ENCODE data around the gene ATXN1.
"Not testable (repeated sequence)": the region's sequence is repeated elsewhere in the genome, so short reads cannot be mapped to it uniquely, and the experiment has no call there.

Gene ATXN1

DNA sequence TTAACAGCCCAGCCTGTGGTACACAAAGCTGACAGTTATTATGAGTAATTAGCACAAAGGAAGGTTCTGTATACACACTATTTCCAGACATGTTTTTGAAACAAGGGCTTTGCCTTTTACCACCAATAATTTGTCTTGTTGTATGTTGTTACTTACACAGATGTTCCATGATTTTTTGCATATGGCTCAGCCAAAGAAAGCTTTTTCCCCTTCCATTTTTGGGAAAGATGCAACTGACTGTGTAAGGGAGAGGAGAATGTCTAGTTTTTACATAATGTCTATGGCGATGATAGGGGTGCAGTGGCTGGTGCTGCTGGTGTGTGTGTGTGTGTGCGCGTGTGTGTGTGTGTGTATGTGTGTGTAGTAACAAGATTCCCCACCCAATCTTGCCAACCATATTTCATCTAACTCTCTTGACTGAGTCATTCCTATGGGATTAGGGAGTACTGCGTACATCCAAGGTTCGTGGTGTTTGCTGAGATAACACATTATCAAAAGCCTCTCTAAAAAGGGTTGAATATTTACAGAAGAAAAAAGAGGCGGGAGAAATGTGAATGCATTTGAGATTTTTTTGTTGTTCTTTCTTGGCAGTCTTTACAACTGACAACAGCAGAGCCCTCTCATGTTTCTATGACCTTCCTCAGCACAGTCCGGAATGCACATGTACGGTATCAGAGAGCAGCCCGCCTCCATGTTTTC, 330.7 kb downstream of the ATXN1 start:
- DNase-seq: no peak

DNA sequence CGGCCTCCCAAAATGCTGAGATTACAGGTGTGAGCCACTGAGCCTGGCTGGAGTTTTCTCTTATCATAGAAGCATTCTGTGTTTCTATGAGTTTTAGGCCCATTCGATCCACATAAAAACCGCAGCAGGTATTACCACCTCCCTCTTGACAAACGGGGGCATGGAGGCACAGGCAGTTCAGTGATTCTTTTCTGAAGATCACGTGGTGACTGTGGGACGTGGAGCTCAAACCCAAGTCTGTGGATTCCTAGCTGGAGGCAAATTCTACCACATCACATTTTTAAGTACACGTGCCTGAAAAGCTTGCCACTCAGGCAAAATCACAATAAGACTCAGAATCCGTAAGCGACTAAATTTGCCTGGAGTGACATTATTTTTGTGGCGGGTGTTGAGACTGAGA, 331.6 kb downstream of the ATXN1 start:
- DNase-seq: no peak

DNA sequence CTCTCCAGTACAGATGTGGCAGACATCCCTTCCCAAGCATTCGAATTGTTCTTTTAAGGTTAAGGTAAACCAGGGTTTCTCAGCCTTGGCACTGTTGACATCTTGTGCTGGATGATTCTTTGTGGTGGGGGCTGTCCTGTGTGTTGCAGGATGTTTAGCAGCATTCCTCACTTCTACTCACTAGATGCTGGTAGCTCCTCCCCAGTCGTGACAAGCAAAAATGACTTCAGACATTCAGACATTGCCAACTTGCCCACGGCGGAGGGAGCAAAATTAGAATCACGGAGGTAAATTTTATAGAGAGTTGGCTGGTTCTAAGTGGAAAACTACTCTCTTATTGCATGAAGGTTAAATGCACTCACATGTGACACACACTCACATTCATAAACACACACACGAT, 334.1 kb downstream of the ATXN1 start:
- DNase-seq: no peak

DNA sequence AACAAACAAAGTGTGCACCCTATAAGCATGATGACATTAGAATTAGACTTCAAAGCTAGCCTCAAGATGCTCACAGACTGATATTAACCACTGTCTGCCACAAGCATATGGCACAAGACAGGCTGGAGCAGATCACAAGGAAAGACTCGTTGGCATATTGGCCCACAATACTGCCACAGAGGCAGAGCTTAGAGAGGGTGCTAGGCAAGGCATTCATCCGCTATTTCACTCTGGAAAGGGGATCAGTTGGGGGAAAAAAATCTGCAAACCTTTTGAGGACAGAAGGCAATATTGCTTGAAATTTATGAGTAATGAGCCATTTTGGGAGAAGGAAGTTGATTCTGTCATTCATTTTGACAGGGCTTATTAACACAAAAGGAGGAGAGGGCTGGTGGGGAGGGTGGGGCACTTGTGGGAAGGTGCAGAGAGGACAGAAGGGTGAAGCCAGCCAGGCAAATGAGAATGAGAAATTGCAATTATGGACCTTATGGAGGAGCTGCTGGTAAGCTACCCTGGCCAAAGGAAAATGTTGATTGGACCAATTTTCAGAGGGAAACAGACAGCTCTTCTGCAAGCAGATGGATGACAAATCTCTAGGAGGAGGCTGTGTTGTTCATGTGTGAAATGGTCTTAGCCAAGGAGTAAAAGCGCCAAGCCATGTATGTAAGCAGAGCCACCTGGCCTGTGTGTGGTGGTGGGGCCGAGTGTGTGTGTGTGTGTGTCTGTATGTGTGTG, 335.2 kb downstream of the ATXN1 start:
- DNase-seq: no peak

DNA sequence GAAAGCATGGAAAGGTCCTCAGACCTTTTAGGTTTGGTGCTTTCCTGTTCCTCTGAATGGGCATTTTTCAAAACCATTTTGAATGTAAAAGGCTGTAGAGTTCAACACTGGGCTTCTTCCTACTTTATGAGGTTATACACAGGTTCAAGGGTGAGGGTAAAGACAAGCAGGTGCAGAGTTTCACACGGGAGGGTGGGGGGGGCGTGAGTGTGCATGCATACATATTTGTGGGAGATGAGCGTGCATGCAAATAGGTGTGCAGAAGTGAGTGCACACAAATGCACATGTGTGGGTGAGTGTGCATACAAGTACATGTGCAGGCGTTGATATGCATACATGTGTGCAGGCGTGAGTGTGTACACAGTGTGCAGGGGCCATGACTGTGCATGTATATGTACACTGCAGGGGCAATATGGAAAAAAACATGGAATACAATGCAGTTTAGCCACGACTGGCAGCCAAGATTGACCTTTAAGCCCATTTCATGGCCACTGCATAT, 339.7 kb downstream of the ATXN1 start:
- DNase-seq: no peak

DNA sequence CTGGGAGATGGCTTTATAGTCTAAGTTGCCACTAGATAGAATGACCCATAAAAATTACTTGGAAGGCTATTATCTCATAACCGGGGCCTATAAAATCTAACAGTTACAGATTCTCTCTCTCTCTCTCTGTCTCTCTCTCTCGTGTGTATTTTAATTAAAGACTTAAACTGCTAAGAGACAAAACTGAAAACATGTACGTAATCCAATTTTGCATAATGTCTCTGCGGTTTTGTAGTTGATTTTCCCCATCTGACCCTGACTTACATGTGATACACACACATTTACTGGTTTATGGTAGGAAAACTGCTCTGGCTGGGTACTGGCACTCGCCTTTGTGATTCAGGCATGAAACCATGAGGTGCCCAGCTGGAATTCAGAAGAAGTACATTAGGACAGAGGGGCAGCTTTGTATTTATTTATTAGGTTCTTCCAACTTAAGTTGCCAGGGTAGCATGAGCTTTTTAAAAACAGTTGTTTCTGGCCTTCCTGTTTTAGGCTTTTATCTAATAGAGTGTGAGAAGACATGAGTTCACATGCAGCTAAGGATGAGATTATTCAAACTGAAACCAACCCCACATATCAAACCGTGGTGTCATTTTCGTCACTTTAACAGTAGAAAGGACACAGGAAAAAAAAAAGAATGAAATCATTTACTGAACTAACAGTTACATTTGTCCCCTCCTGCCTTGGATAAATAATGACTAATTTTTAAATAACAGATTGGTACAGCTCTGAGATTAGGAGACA, 340.4 kb downstream of the ATXN1 start:
- DNase-seq: no peak

DNA sequence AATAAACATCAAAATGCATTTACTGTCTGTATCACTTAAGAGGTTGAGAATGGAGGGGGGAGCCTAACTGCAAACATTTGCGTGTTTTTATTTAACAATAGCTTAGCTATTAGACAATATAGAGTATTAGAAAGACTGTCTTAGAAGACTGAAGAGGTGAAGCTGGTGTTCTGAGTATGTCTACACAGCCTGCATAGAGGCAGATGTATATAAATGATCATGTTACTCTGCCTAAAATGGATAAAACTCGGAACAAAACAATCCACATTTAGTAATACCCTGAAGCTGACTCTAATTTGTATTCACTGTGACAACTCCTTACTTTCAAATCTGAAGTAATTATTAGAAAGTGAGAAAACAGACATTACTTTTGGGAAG, 340.9 kb downstream of the ATXN1 start:
- no peak for DNase-seq

DNA sequence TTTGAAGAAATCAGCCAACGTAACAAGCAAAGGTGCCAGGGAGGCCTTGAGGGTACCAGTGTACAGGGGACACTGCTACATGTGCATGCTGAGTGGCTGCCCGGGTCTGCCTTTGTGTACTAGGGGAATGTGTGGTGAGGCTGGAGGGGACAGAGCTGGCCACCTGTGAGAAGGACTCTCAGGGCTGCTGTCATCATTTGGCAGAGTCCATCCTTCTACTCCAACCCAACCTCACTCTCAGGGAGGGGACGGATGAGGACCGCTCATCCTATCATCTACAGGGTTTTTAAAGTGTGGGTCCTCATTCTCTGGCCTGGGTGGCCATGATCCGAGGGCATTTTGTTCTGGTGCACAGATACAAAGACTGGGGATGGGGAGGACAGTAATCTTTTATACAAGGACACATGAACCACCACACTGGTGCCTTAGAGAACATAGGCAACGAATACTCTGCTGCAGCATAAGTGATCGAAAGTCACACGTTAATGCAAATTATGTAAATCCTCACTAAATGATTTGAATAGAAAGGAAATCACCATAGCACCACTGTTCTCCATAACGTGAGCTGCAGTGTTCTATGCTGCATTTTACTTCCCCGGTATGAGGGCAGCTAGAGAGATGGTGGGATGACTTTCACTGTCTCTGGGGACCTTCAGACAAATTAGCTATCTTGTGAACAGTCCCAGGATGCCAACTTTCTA, 341.5 kb downstream of the ATXN1 start:
- DNase-seq: no peak

DNA sequence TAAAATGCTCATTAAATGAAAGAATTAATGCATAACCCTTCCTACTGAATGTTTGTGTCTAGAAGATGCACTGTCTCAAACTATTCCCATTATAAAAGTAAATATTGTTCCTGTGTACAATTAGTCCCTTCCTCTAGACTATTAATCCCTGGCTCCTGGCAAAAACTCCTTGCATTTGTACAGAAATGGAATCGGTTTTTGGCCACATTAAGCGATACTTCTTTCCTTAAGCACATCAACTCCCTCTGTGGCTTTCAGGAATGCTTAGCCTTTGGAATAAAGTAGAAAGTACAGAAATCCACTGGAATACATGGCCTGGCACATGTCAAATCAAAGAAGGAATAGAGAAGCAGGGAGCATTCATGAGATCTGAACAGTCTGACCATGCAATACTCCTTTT, 343.1 kb downstream of the ATXN1 start:
- no peak for DNase-seq

DNA sequence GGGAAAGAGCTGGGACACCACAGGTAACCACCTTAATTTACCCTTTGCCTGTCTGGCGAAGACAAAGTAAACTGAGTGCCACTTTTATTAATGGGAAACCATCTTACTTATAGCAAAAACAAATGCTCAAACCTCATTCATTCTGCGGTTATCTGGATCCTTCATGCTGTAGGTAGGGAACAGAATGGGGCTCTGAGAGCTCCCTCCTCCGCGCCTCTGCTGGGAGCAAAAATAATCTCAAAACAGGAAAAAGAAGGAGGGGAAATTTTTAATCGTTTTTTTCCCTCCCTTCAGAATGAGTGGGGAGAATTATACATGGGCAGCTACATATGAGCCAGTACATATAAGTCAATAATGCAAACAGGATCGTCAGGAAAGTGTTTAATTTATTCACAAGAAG, 345.6 kb downstream of the ATXN1 start:
- DNase-seq: no peak

DNA sequence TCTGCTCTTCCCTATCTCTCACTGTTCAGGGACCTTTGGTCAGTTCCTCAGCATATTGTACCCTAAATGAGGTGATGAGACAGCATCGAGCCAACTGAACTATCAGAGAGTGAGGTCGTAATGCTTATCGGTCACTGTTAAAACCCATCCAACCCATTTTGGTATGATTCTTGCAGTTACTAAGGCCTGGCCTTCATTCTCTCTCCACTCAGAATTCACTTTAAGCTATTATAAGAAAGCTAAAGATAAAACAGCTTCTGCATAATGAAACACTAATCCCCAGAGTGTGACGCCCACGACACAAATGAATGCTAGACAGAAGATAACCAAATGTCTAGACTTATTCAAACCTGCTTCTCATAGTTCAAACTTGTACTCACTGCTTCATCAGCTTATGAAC, 347.1 kb downstream of the ATXN1 start:
- no peak for DNase-seq

DNA sequence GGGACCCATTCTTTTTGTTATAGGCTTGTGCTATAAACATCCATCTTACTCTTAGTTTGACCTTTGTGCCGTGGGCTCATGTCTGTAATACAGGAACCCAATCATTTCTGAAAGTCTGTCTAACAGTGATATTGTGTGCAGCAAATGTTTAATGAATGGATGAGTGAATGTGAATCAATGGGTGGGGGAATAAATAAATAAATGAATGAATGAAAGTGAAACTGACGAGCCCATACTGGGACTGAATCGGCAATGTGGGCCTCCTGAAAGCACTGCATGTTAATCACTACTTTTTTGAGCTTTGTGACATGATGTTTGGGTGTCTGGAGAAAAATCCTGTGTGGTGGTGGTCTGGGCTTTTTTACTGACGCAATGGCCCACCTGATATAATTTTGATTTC, 347.9 kb downstream of the ATXN1 start:
- no peak for DNase-seq

DNA sequence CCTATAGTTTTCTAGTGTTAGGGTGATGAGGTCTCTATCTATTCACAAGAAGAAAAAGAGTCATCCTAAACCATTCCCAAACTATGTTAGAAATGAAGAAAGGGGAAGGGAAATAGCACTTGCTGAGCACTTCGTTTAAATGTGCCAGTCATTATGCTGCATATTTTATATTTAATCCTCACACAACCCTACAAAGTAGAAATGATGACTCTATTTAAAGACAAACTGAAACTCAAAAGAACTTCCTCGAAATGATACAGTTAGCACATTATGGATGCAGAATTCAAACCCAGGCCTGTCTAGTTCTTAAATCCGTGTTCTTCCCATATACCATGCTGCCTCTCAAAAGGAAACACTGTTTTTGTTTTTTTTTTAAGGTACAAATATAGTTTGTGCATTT, 348.3 kb downstream of the ATXN1 start:
- DNase-seq: no peak

DNA sequence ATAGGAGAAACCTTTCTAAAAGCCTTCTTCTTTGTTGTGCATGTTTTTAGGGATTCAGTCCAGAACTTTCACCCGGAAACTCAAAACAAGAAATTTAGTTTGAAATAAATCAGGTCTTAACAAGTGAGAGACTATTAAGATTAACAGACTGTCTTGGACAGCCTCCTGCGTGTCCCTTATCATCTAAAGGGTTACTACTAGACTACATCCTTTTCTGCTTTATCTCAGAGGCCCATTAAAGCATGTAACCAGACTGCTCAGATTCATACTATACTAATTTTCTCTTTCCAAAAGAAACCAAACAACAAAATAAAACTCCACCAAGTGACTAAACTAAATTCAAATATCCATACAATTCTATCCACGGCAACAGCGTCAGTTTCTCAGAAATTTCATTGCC, 349.1 kb downstream of the ATXN1 start:
- DNase-seq: no peak

DNA sequence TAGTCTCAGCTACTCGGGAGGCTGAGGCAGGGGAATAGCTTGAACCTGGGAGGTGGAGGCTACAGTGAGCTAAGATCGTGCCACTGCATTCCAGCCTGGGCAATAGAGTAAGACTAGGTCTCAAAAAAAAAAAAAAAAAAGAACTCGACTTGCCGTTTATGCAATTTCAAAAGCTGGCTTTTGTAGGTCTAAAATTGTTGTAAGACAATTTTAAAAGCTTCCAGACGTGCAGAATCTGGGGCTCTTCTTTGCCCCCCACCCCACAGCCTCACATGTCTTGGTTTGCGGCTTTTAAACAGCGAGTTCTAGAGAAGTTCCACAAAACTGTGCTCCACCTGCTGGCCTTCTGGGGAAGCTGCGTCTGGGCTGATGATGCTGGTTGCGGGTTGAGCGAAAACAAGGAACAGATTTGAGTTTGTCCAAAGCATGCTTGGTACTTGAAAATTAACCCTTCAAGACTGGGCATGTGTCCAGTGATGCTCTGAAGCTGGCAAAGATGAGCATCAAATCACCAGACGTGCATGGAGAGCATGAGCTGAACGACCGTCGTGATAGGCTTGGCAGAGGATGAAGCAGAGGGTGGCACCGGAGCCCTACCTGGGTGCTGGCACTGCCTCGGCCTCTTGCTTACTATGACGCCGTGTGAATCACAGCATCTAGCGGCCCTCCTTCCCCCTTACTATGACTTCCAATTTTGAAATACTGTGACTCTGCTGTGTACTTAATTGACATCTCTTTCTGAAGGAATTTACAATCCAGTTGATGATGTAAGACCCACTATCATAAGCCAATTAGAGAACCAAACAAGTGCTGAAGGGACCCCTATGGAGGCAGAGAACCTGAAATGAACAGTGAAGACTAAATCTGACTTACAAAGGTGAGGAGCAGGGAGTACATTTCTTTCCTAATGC, 351.5 kb downstream of the ATXN1 start:
- peak; percentile 17 for DNase-seq

DNA sequence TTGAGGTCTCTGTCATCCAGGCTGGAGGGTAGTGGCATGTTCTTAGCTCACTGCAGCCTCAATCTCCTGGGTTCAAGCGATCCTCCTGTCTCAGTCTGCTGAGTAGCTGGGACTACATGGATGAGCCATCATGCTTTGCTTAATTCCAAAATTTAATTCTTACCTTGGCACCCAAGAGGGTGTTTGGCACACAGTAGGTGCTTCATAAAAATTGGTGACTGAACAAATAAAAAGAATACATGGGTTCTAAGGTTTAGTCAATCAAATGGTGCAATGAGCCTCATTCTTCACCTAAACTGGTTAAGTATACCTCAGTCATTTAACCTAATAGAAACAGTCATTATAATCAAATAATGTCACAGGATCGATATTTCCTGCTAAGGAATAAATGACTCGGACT, 352.5 kb downstream of the ATXN1 start:
- no peak for DNase-seq

DNA sequence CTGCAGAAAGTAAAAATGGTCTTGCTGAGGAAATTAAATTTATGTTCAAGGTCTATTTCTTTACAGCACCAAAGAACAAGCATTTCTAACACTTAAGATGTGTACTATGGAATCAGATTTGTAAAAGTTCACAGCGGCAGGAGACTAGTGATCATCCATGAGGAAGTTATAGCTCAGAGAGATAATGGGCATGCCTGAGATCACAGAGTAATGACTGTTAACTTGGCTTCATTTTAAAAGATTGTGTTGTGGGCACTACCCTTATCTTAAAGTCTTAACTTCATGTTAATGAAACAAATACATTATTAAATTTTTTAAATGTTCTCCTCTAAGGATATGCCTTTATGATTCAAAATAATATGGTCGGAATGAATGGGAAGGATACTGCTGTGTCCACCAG, 354.3 kb downstream of the ATXN1 start:
- no peak for DNase-seq

DNA sequence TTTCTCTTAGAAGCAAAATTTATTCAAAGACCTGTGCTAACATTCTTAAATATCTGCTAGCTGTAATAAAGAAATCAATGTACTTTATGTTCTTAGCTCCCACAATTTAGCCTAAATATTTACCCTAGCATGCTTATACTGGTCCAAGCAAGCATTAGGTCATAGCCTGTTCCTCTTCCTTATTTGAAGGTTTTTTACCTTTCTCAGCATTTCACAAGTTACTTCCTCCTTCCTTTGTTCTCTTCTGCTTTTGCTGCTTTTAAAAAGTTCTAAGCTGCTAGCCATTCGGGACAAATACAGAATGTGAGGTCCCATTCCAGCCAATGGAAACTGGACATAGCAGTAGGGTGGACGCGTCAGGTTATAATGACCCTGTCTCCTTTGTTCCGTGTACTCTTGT, 354.7 kb downstream of the ATXN1 start:
- not testable (repeated sequence) for DNase-seq

DNA sequence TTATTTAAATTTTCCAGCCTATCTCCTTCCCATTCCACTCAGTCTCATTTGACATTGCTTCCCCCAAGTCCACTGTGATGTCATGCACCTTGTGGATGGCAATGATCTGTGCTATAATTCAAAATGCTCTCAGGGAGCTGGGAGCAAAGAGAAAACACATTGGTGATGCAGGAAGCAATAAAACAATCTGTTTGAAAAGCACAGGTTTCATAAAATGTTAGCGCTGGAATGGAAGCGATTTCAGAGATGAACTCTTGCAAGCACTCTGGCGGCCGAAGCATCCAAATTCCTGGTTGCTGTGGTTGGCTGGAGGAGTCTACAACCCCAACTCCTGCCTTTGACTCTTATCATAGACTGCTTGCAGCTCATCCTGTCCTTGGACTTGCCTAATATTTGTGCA, 355.9 kb downstream of the ATXN1 start:
- no peak for DNase-seq

DNA sequence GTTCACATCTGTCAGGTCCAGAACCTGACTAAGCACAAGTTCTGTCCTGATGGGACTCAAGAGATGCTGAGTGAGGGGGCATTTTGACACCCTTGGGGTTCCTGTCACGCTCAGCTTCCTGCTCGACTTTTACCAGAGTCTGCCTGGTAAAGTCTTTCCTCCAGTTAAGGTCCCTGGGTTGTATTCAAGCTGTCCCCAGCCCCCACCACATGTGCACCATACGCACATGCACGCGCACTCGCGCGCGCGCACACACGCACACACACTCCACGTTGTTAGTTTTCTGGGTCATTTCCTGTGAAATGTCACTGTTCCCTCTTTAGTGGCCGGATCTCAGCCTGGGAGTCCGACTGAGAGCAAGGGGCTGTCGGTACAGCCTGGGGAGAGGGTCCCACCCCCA, 356.8 kb downstream of the ATXN1 start:
- no peak for DNase-seq

DNA sequence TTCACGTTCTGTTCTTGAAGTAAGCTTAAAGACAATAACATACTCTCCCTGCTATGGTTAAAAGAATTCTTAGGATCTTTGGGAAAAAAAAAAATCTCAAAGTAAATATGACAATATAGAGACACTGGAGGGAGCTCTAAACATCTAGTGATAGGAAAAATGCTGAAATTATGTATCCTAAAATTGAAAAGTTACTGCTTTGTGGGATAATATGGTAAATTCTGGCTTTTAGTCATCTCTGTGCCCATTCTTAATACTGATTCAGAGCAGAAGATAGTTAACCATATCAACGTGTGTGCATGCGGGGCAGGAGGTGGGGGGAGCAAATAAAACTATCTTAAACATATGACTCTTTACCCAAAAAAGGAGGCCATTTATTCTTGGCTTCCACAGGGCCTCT, 357.4 kb downstream of the ATXN1 start:
- no peak for DNase-seq

DNA sequence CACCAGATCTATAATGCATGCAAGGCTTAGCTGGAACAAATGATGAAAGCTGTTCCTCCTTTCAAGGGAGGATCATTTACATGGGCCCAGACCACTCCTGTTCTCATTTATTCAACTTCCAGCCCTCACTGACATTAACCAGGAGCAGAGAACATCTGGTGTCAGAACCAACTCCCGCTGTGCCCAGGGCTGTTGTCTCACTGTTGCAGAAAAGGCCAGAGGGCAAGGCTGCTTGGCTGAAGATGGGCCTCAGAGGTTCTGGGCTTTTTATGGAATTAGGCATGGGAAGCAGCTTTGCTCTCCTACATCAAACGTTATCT, 358.7 kb downstream of the ATXN1 start:
- DNase-seq: no peak

All from SHP77 treated with DMSO at 0.1 percent for 48 hours (cell line).